Fibroblast of villous mesenchyme (primary cell): ENCODE measurements around the gene LHCGR. TPM values are rescaled to one million over a fixed set of nuclear protein-coding genes. Genes with fewer than 3 reads are reported as not detected.

ENCODE experiments used
- DNase-seq: peaks from one replicate; pipeline ENCODE4 v3.0.0-alpha.2; 2010; ENCODE audit warnings: low read depth
- H3K4me3 ChIP-seq: 2 replicates; pipeline ENCODE4 v1.5.1; 2011; ENCODE audit warnings: low read depth, mild to moderate bottlenecking, low read length
- CTCF ChIP-seq: IDR thresholded peaks from 2 replicates; pipeline ENCODE4 v1.5.1; 2012; ENCODE audit warnings: low read depth, mild to moderate bottlenecking, low read length; ENCODE audit not compliant: insufficient read depth
- total RNA-seq: library from RNA; depleted of rRNA; stranded (reverse); fragments of >200 nt; gene quantifications from 2 replicates; pipeline ENCODE4 v1.2.3, GENCODE V29; 2012

Gene LHCGR
- total RNA-seq, 1 donor = not detected

DNA sequence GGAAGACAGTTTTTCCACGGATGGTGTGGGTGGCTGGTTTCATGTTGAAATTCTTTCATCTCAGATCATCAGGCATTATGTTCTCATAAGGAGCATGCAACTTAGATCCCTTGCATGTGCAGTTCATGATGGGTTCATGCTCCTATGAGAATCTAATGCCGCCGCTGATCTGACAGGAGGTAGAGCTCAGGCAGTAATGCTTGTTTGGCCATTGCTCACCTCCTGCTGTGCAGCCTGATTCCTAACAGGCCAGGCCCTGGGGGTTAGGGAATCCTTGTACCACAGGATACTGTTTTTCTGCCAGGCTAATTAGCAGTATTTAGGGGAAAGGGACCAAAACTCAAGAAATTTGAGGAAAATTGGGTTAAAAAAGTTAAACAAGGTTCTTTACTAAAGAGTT, 5.3 kb upstream of the LHCGR start:
- no peak for DNase-seq
- no peak overlapping the region for H3K4me3 ChIP-seq
- TF ChIP-seq CTCF = no peak

- DNase-seq = no peak
- no peak overlapping the region for H3K4me3 ChIP-seq
- no peak for TF ChIP-seq CTCF
These were observed 4.2 kb upstream of the LHCGR start for GRCh38 chr2:48759682-48760081.

DNA sequence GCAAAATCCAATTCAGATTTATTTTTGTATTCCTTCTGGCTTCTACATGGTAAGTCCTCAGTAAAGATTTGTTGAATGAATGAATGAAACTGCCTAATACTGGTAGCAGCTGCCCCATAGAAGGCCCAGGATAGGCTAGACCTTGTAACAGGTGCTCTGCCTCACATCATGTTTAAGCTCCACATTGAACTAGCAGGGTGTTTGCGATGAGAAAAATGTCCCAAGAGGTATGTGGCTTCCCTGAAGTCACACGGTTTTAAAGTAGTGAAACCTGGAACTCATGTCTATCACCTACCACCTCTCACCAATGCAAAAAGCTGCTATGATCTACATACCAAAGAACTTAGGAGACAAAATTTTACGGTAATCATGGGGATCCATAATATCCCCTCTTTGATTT, 765 bp upstream of the LHCGR start:
- no peak for DNase-seq
- no peak overlapping the region for H3K4me3 ChIP-seq
- TF ChIP-seq CTCF = no peak

- no peak overlapping the region for H3K4me3 ChIP-seq
- no peak for TF ChIP-seq CTCF
- DNase-seq = no peak
These were observed 650 bp downstream of the LHCGR start for GRCh38 chr2:48754874-48755273.

GRCh38 chr2:48753228-48753627, 2.3 kb downstream of the LHCGR start:
- no peak overlapping the region for H3K4me3 ChIP-seq
- TF ChIP-seq CTCF = no peak
- DNase-seq = no peak

DNA sequence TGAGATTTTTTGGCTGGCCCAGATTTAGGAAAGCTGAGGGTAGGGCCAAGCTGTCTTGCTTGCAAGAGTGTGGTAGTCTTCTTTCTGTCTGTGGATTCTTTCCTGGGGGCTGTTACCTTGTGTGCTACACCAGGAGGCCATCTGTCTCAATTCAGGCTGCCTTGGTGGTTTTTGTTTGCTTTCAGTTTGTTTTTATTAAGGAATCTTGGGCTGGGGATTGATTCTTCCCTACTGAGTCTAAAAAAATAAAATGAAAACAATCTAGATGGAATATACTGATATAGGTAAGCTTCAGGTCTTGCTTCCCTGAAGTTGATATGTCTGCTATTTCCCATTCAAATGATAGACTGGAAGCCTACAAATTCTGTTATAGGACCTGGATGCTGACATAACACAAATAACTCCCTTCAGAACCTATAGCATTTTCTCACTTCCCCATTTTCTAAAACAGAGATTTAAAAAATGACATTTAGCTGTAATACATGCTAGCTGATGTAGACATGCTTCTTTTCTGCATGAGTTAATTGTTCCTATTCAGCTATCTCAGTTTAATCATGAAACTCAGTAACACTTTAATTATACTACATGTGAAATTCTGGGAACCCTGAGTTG, 5.3 kb downstream of the LHCGR start:
- TF ChIP-seq CTCF = no peak
- no peak overlapping the region for H3K4me3 ChIP-seq

More for the DNA sequence above, 5.3 kb downstream of the LHCGR start:
- no peak for DNase-seq
